Measurements from ENCODE around the gene CFAP221.
A peak's percentile ranks its signal among the peaks of the same experiment; 100 is the strongest.

CFAP221 gene

GRCh38 chr2:119682578-119682977 is 138.3 kb downstream of the CFAP221 start:
- DNase-seq: no peak

- DNase-seq: no peak
Observed at GRCh38 chr2:119683074-119683712, 138.9 kb downstream of the CFAP221 start.

GRCh38 chr2:119683713-119684443 is 139.6 kb downstream of the CFAP221 start:
- no peak for DNase-seq

GRCh38 chr2:119684518-119684917 is 140.3 kb downstream of the CFAP221 start:
- DNase-seq: no peak

- no peak for DNase-seq
Observed at GRCh38 chr2:119688616-119689015, 144.4 kb downstream of the CFAP221 start.

GRCh38 chr2:119689218-119689617 is 145.0 kb downstream of the CFAP221 start:
- no peak for DNase-seq

- no peak for DNase-seq
Observed at GRCh38 chr2:119691189-119691588, 146.9 kb downstream of the CFAP221 start.

- no peak for DNase-seq
Observed at GRCh38 chr2:119691651-119692245, 147.5 kb downstream of the CFAP221 start.

- no peak for DNase-seq
Observed at GRCh38 chr2:119692310-119692709, 148.1 kb downstream of the CFAP221 start.

GRCh38 chr2:119692954-119693353 is 148.7 kb downstream of the CFAP221 start:
- DNase-seq: no peak

- DNase-seq: no peak
Observed at GRCh38 chr2:119693567-119693966, 149.3 kb downstream of the CFAP221 start.

- no peak for DNase-seq
Observed at GRCh38 chr2:119693967-119694366, 149.7 kb downstream of the CFAP221 start.

GRCh38 chr2:119694470-119694844 is 150.2 kb downstream of the CFAP221 start:
- DNase-seq: no peak

- peak; percentile 33 for DNase-seq
Observed at GRCh38 chr2:119694845-119695521, 150.7 kb downstream of the CFAP221 start.

GRCh38 chr2:119696005-119696404 is 151.8 kb downstream of the CFAP221 start:
- no peak for DNase-seq

GRCh38 chr2:119696494-119697030 is 152.3 kb downstream of the CFAP221 start:
- no peak for DNase-seq

GRCh38 chr2:119697290-119698020 is 153.2 kb downstream of the CFAP221 start:
- DNase-seq: no peak

- DNase-seq: no peak
Observed at GRCh38 chr2:119698246-119698645, 154.0 kb downstream of the CFAP221 start.

- no peak for DNase-seq
Observed at GRCh38 chr2:119699016-119699606, 154.9 kb downstream of the CFAP221 start.

GRCh38 chr2:119700866-119701265 is 156.6 kb downstream of the CFAP221 start:
- no peak for DNase-seq

- no peak for DNase-seq
Observed at GRCh38 chr2:119701352-119701751, 157.1 kb downstream of the CFAP221 start.

- no peak for DNase-seq
Observed at GRCh38 chr2:119702203-119702917, 158.1 kb downstream of the CFAP221 start.
